H1 (cell line): Measurements from ENCODE around the gene FIGNL2. TPM values are rescaled to one million over a fixed set of nuclear protein-coding genes. Genes with fewer than 3 reads are reported as not detected.

Source experiments
- CTCF ChIA-PET: fragments of 300-600 bp; sonication (Branson Sonifier 250); formaldehyde crosslinking; loops from one replicate; lab custom pipeline; 2021; ENCODE audit not compliant: partially characterized antibody; lab: Charles Lee
- POLR2A ChIA-PET: fragments of 300-600 bp; sonication (Branson Sonifier 250); formaldehyde crosslinking; loops from one replicate; lab custom pipeline; 2021; ENCODE audit warnings: inconsistent platforms; ENCODE audit not compliant: partially characterized antibody; lab: Charles Lee
- DNase-seq, 2 experiments: peaks; one replicate each; pipeline versions ENCODE4 v3.0.0 to v3.0.0-alpha.2; 2010 to 2022; ENCODE audit warnings: low spot score in 2 of 2, low read depth in 1 of 2, mixed read lengths in 1 of 2
- FAIRE-seq: peaks from 2 replicates; lab custom pipeline; 2011; peaks lifted over from hg19 to GRCh38; lab: Jason Lieb, UNC
- H2AFZ ChIP-seq: 2 replicates; pipeline ENCODE4 v1.8.1; 2012; ENCODE audit warnings: low read length, inconsistent platforms
- H2AK5ac ChIP-seq: 2 replicates; pipeline ENCODE4 v1.6.1; 2013; ENCODE audit warnings: low read depth, low read length
- H2BK120ac ChIP-seq: replicated peaks from 2 replicates; pipeline ENCODE3; 2013; ENCODE audit warnings: low read depth, low read length, inconsistent platforms
- H2BK12ac ChIP-seq: 2 replicates; pipeline ENCODE4 v1.6.1; 2013; ENCODE audit warnings: low read depth, low read length
- H2BK15ac ChIP-seq: 2 replicates; pipeline ENCODE4 v1.6.1; 2013; ENCODE audit warnings: low read length
- H2BK20ac ChIP-seq: 2 replicates; pipeline ENCODE4 v1.6.1; 2013; ENCODE audit warnings: low read length
- H2BK5ac ChIP-seq: 2 replicates; pipeline ENCODE4 v1.6.1; 2013; ENCODE audit warnings: low read depth, low read length
- H3K14ac ChIP-seq: 2 replicates; pipeline ENCODE4 v1.6.1; 2013; ENCODE audit warnings: inconsistent platforms; ENCODE audit not compliant: insufficient read length
- H3K18ac ChIP-seq: 2 replicates; pipeline ENCODE4 v1.6.1; 2013; ENCODE audit warnings: low read length; ENCODE audit errors: extremely low read depth
- H3K23ac ChIP-seq: 2 replicates; pipeline ENCODE4 v1.6.1; 2013; ENCODE audit warnings: inconsistent platforms; ENCODE audit not compliant: insufficient read length
- H3K23me2 ChIP-seq: 2 replicates; pipeline ENCODE4 v1.6.1; 2013; ENCODE audit warnings: low read depth, low read length
- H3K27ac ChIP-seq: 2 replicates; pipeline ENCODE4 v1.6.1; 2011; ENCODE audit warnings: low read depth, low read length, inconsistent platforms
- H3K27me3 ChIP-seq, 4 experiments: replicated peaks in 1 of 4; 1 replicate in 1 of 4; 2 replicates in 3 of 4; pipeline versions ENCODE4 v1.6.1 to v1.8.1; 2011 to 2013; ENCODE audit warnings: low read length in 3 of 4, mild to moderate bottlenecking in 3 of 4, inconsistent platforms in 2 of 4, mixed read lengths in 2 of 4, moderate library complexity in 1 of 4; ENCODE audit not compliant: control insufficient read depth in 3 of 4, insufficient read depth in 3 of 4; ENCODE audit errors: extremely low read depth in 1 of 4
- H3K36me3 ChIP-seq, 4 experiments: 2 replicates each; pipeline versions ENCODE4 v1.6.1 to v1.8.1; 2011 to 2013; ENCODE audit warnings: mild to moderate bottlenecking in 4 of 4, low read length in 3 of 4, moderate library complexity in 2 of 4, control low read depth in 1 of 4, inconsistent platforms in 1 of 4; ENCODE audit not compliant: insufficient read depth in 4 of 4, control insufficient read depth in 2 of 4
- H3K4ac ChIP-seq: replicated peaks from 2 replicates; pipeline ENCODE3; 2013; ENCODE audit warnings: low read length, low read depth, mixed read lengths, inconsistent platforms; ENCODE audit not compliant: insufficient read length
- H3K4me1 ChIP-seq, 4 experiments: replicated peaks in 1 of 4; 1 replicate in 1 of 4; 2 replicates in 3 of 4; pipeline versions ENCODE4 v1.6.1 to v1.8.1; 2011 to 2013; ENCODE audit warnings: low read length in 3 of 4, inconsistent platforms in 2 of 4, mixed read lengths in 1 of 4; ENCODE audit not compliant: insufficient read depth in 4 of 4, control insufficient read depth in 3 of 4
- H3K4me2 ChIP-seq, 2 experiments: 2 replicates each; pipeline versions ENCODE4 v1.6.1 to v1.8.1; 2011 to 2013; ENCODE audit warnings: low read depth in 2 of 2, low read length in 2 of 2, control low read depth in 1 of 2, inconsistent platforms in 1 of 2, mild to moderate bottlenecking in 1 of 2; ENCODE audit not compliant: insufficient read depth in 1 of 2
- H3K4me3 ChIP-seq, 4 experiments: fragments of 200-600, 300-600 bp in 1 of 4; sonication (generic), shearing (Covaris generic), sonication (Bioruptor Twin) in 1 of 4; 2 replicates each; pipeline versions ENCODE4 v1.5.1 to v1.8.1; 2011 to 2016; ENCODE audit warnings: low read length in 4 of 4, low read depth in 3 of 4, control low read depth in 2 of 4, inconsistent platforms in 2 of 4, mild to moderate bottlenecking in 2 of 4, mixed read lengths in 1 of 4, moderate library complexity in 1 of 4; ENCODE audit not compliant: insufficient read depth in 2 of 4; ENCODE audit errors: extremely low read depth in 1 of 4
- H3K56ac ChIP-seq: replicated peaks from 2 replicates; pipeline ENCODE3; 2013; ENCODE audit warnings: low read depth, mild to moderate bottlenecking, mixed read lengths, low read length, inconsistent platforms; ENCODE audit not compliant: insufficient read length
- H3K79me1 ChIP-seq: 2 replicates; pipeline ENCODE4 v1.6.1; 2013; ENCODE audit warnings: low read depth, low read length, control low read depth
- H3K79me2 ChIP-seq, 2 experiments: 2 replicates each; pipeline versions ENCODE4 v1.6.1 to v1.8.1; 2012 to 2013; ENCODE audit warnings: low read length in 2 of 2, mild to moderate bottlenecking in 2 of 2, inconsistent platforms in 1 of 2; ENCODE audit not compliant: insufficient read depth in 2 of 2, control insufficient read depth in 1 of 2
- H3K9ac ChIP-seq, 4 experiments: replicated peaks in 1 of 4; 1 replicate in 1 of 4; 2 replicates in 3 of 4; pipeline versions ENCODE4 v1.6.1 to v1.8.1; 2011 to 2013; ENCODE audit warnings: low read depth in 3 of 4, low read length in 3 of 4, control low read depth in 2 of 4, mild to moderate bottlenecking in 2 of 4, moderate library complexity in 2 of 4, inconsistent platforms in 1 of 4; ENCODE audit errors: extremely low read depth in 1 of 4
- H3K9me3 ChIP-seq, 2 experiments: 2 replicates each; pipeline versions ENCODE4 v1.6.1 to v1.8.1; 2012 to 2013; ENCODE audit warnings: mild to moderate bottlenecking in 2 of 2, moderate library complexity in 2 of 2, control low read depth in 1 of 2, inconsistent platforms in 1 of 2, low read depth in 1 of 2, low read length in 1 of 2, mixed read lengths in 1 of 2; ENCODE audit not compliant: insufficient read depth in 2 of 2
- H4K20me1 ChIP-seq, 2 experiments: replicated peaks in 1 of 2; 2 replicates each; pipeline versions ENCODE3 to v1.8.1; 2011 to 2013; ENCODE audit warnings: inconsistent platforms in 2 of 2, low read length in 2 of 2, mild to moderate bottlenecking in 1 of 2; ENCODE audit not compliant: insufficient read depth in 2 of 2, control insufficient read depth in 1 of 2
- H4K5ac ChIP-seq: 2 replicates; pipeline ENCODE4 v1.6.1; 2013; ENCODE audit warnings: low read length, low read depth, mixed read lengths, inconsistent platforms; ENCODE audit not compliant: insufficient read length
- H4K8ac ChIP-seq: 2 replicates; pipeline ENCODE4 v1.8.0; 2013; ENCODE audit warnings: mild to moderate bottlenecking, moderate library complexity, low read length, inconsistent platforms; ENCODE audit not compliant: insufficient read depth; ENCODE audit errors: extremely low read depth
- H4K91ac ChIP-seq: replicated peaks from 2 replicates; pipeline ENCODE3; 2013; ENCODE audit warnings: low read length, mixed read lengths, inconsistent platforms; ENCODE audit not compliant: insufficient read length
- ATF2 ChIP-seq: IDR thresholded peaks from 2 replicates; pipeline ENCODE4 v1.6.1; 2012; ENCODE audit warnings: low read length, inconsistent platforms
- HDAC2 ChIP-seq, 2 experiments: fragments of 300-600 bp in 1 of 2; sonication (generic) in 1 of 2; IDR thresholded peaks; 2 replicates each; pipeline ENCODE4 v1.6.1; 2011 to 2012; ENCODE audit warnings: low read depth in 2 of 2, low read length in 2 of 2, mild to moderate bottlenecking in 2 of 2, moderate library complexity in 2 of 2, borderline replicate concordance in 1 of 2, inconsistent platforms in 1 of 2
- SP4 ChIP-seq: IDR thresholded peaks from 2 replicates; pipeline ENCODE4 v1.6.1; 2012; ENCODE audit warnings: low read length, inconsistent platforms
- SUZ12 ChIP-seq: fragments of 200-600 bp; sonication (generic); IDR thresholded peaks from 2 replicates; pipeline ENCODE4 v1.6.1; 2012; ENCODE audit warnings: mild to moderate bottlenecking, inconsistent platforms, low read length, moderate library complexity, mixed read lengths
- TAF7 ChIP-seq: optimal IDR thresholded peaks from 2 replicates; pipeline ENCODE3; 2011; ENCODE audit warnings: low read depth, mild to moderate bottlenecking, inconsistent platforms, low read length, moderate library complexity, borderline replicate concordance
- WGBS, 2 experiments: shearing (Covaris generic) in 1 of 2; methylation state at CpG; one replicate each; pipeline versions ENCODE4 v1.1.6 to v1.1.7; 2013 to 2015; ENCODE audit warnings: low lambda C conversion rate in 2 of 2, mixed read lengths in 2 of 2, inconsistent platforms in 1 of 2, low coverage in 1 of 2, missing lambda C conversion rate in 1 of 2; ENCODE audit not compliant: insufficient replicate concordance in 2 of 2, insufficient coverage in 1 of 2, insufficient read length in 1 of 2; ENCODE audit errors: extremely low coverage in 1 of 2, missing lambda C conversion rate in 1 of 2; 5-methylcytosine and 5-hydroxymethylcytosine counted together
- polyA plus RNA-seq, 7 experiments: library from polyadenylated mRNA; depleted of rRNA in 3 of 7; stranded (reverse) in 5 of 7; unstranded in 2 of 7; fragments of >200 nt in 5 of 7; fragments of 200-250 nt in 2 of 7; gene quantifications; 1 replicate in 5 of 7; 2 replicates in 1 of 7; 4 replicates in 1 of 7; pipeline versions ENCODE4 v1.2.1 to v1.2.3, GENCODE V29; 2011 to 2013; ENCODE audit warnings: missing spikeins in 2 of 7, mixed read lengths in 2 of 7
- total RNA-seq: library from RNA; stranded (reverse); fragmentation: NEBNext Ultra II Directional; extraction: Animal tissue kit (Norgen Biotek cat#: 25700); gene quantifications from 2 replicates; pipeline ENCODE4 v1.2.1, GENCODE V29; 2021

Gene FIGNL2
- total and polyA plus RNA-seq, 2 of the 8 experiments (the other 6 are each of a cell fraction or from before 2014, with no cell fraction given): 6.5 to 7.1 TPM

GRCh38 chr12:51838036-51838435 lies 10.5 kb downstream of the FIGNL2 start:
- Histone ChIP-seq H2AFZ (no peak overlapping the region), H3K14ac (no peak overlapping the region), H2BK12ac (no peak overlapping the region; the same call in 1 of the 2 replicates), H2BK15ac (peak overlapping the region; percentile 81), H3K56ac (no peak overlapping the region), H3K27ac (no peak overlapping the region), H3K23me2 (peaks cover 4% of the 10 kb centered on the region; the same call in 1 of the 2 replicates)
- TF ChIP-seq SP4: no peak
- TF ChIP-seq HDAC2 (IDR thresholded peaks at IDR 0.05; ENCODE audit: borderline replicate concordance in 1 of 2, low read depth in 2 of 2, low read length in 2 of 2): no peak
- no peak for TF ChIP-seq TAF7
- no peak for TF ChIP-seq ATF2
- TF ChIP-seq SUZ12: no peak
- TF ChIP-seq, all 59 proteins: peak for 0
- Histone ChIP-seq H4K91ac (peak overlapping the region; percentile 54), H3K4ac (no peak overlapping the region), H3K36me3 (no peaks in the 10 kb centered on the region), H2BK20ac (peak overlapping the region; percentile 90; the same call in 1 of the 2 replicates), H2AK5ac (peak overlapping the region; percentile 54; the same call in 1 of the 2 replicates), H3K9me3 (no peaks in the 10 kb centered on the region), H2BK120ac (no peak overlapping the region), H3K23ac (no peak overlapping the region), H4K8ac (no peak overlapping the region; the same call in 1 of the 2 replicates), H3K79me2 (no peaks in the 10 kb centered on the region; a peak in 1 of 4 replicates), H3K79me1 (peaks cover 2% of the 10 kb centered on the region), H3K4me3 (peak overlapping the region in 1 of 4 experiments; percentile 1; a peak in 1 of 8 replicates), H3K18ac (no peak overlapping the region; the same call in 1 of the 2 replicates), H3K27me3 (no peaks in the 10 kb centered on the region; a peak in 1 of 7 replicates), H3K4me2 (no peak overlapping the region), H3K9ac (no peak overlapping the region), H4K5ac (no peak overlapping the region), H2BK5ac (no peak overlapping the region), H3K4me1 (peaks cover 6 to 51% (median 23%) of the 10 kb centered on the region in 4 experiments), H4K20me1 (no peaks in the 10 kb centered on the region)
- WGBS, 2 experiments: 81% methylated on average over 4 of the region's 4 CpGs; no CpG with 5 or more reads in 1 of the 2 experiments
- POLR2A ChIA-PET: interaction anchor here (1.3 to 4.8 kb wide), 7 partner anchors 9 to 32 kb away, joined by 3 to 14 read pairs (median 6); partner anchors contain the start of gene FIGNL2
- CTCF ChIA-PET: interaction anchor here (0.6 to 9.8 kb wide), 11 partner anchors 12 to 231 kb away, joined by 3 to 109 read pairs (median 4); no protein-coding TSS in a partner anchor
- FAIRE-seq (no peak), DNase-seq (no peak)
